Natural killer cell treated with Interleukin-12 subunit alpha and Interleukin-12 subunit beta and Interleukin-15 and Interleukin-18, amount 100 ng/mL, for 72 hours (primary cell): ENCODE results near the gene PEF1. TPM values are rescaled to one million over a fixed set of nuclear protein-coding genes. Genes with fewer than 3 reads are reported as not detected.
A peak's percentile ranks its signal among the peaks of the same experiment; 100 is the strongest.

ENCODE experiments used
- ATAC-seq, 2 donors: fragments of 150-1000 bp; cut with Tn5 transposase in 1 of 2; sonication (Bioruptor Pico), chemical (Tn5 transposase) in 1 of 2; 2 replicates each; pipeline ENCODE4 v1.10.0; 2021
- DNase-seq: peaks from one replicate; pipeline ENCODE4 v3.0.0; 2022; ENCODE audit warnings: low spot score
- H3K27ac Mint-ChIP-seq, 2 donors: 1 replicate in 1 of 2; 2 replicates in 1 of 2; pipeline ENCODE4 v1.8.0; 2022; ENCODE audit warnings: mixed read lengths in 2 of 2, mild to moderate bottlenecking in 1 of 2, moderate library complexity in 1 of 2
- H3K27me3 Mint-ChIP-seq, 2 donors: 1 replicate in 1 of 2; 2 replicates in 1 of 2; pipeline ENCODE4 v1.8.0; 2022; ENCODE audit warnings: mixed read lengths in 2 of 2
- H3K36me3 Mint-ChIP-seq: one replicate; pipeline ENCODE4 v1.8.0; 2022; ENCODE audit warnings: mixed read lengths
- H3K4me1 Mint-ChIP-seq, 2 donors: 1 replicate in 1 of 2; 2 replicates in 1 of 2; pipeline ENCODE4 v1.8.0; 2022; ENCODE audit warnings: low read depth in 2 of 2, mixed read lengths in 2 of 2, mild to moderate bottlenecking in 1 of 2
- H3K4me3 Mint-ChIP-seq: one replicate; pipeline ENCODE4 v1.8.0; 2022; ENCODE audit warnings: mixed read lengths
- H3K9me3 Mint-ChIP-seq: 2 replicates; pipeline ENCODE4 v1.8.0; 2022; ENCODE audit warnings: mixed read lengths
- total RNA-seq, 2 donors: library from RNA; stranded (reverse); gene quantifications; one replicate each; pipeline ENCODE4 v1.2.3, GENCODE V29; 2022

Gene PEF1
- total RNA-seq, 2 donors from 2014 or later = 45.5 to 55.9 TPM

DNA sequence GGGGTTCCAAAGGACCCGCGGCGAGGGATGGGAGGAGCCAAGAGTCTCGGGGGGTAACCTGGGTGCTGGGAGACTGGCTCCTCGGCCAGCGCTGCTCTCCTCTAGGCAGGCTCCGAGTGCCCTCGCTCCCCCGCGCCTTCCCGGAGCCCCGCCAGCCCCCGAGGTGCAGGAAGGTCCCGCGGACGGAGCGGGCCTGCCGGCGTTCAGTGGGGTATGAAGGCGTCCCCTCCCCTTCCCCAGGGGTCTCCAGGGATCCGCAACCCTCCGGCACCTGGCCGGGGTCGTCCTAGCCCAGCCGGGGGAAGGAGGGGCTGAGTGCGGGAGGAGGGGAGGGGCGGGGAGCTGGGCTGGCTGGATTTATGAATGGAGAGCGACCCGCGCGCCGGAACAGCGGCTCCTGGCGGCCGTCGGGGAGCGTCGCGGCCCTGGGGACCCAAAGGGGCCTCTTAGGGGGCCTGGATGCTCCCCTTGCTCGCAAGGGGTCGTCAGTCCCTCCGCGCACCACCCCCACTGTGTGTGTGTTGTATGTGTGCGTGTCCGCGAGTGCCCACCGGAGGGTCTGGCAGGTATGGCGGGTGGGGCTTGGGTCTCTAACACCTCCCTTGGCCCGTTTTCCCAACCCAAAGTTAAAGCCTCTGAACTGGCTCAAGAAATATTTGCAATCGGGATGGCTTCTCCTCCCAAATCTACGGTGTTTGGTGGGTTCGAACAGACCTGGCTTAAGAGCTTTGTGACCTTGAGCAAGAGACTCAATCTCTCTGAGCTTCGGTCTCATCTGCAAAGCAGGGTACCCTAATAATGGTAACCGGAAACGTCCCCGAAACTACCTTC is 26.5 kb downstream of the PEF1 start:
- H3K4me3 Mint-ChIP-seq = no peak overlapping the region
- DNase-seq (no peak), ATAC-seq (peak; percentile 52 to 63)
- H3K27me3 Mint-ChIP-seq = peaks cover 19 to 23% of the 10 kb centered on the region in 2 donors
- H3K36me3 Mint-ChIP-seq = no peaks in the 10 kb centered on the region
- H3K27ac Mint-ChIP-seq = no peak overlapping the region
- no peaks in the 10 kb centered on the region for H3K9me3 Mint-ChIP-seq
- H3K4me1 Mint-ChIP-seq = peaks cover 12 to 13% of the 10 kb centered on the region in 2 donors

DNA sequence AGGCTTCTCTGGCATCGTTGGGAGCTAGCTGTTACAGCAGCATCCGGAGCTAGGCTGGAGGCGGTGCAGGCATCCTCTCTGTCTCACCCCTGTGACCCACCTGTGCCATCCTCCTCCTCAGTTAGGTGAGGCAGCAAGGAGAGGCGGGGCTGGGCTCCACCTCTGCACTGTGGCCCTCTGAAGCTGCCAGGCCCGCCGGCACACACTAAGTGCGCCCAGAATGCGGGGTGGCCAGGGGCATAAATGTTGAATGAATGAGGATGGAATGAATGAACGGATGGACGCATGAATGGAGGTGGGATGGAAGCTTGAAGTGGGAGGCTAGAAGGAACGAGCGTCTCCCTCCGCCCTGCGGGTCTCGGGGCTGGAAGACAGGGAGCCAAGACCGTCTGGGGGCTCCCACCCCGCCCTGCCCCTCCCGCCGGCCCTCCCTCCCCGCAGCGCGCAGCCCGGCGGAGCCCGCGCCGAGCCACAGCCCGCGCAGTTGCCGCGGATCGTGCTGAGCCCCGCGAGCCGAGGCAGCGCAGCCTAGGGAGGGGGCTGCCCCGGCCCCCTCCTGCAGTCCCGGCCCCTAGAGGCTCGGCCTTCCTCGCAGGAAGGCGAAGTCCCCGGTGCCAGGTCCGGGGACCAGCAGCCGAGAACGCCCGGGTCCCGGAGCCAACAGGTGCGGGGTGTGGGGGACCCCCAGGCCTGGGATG is 27.3 kb downstream of the PEF1 start, which contains the start of gene HCRTR1:
HCRTR1 (plus strand) TSS at position 472 of the 698 bp plus-strand sequence. CDS start 1,504 bp downstream, outside the sequence.
- Mint-ChIP-seq H3K9me3 (no peaks in the 10 kb centered on the region), H3K36me3 (no peaks in the 10 kb centered on the region), H3K4me1 (peaks cover 12 to 13% of the 10 kb centered on the region in 2 donors), H3K4me3 (peak within 1 kb of the TSS; percentile 71), H3K27ac (no peak within 1 kb of the TSS), H3K27me3 (peaks cover 19 to 23% of the 10 kb centered on the region in 2 donors)
- DNase-seq (no peak), ATAC-seq (no peak)

DNA sequence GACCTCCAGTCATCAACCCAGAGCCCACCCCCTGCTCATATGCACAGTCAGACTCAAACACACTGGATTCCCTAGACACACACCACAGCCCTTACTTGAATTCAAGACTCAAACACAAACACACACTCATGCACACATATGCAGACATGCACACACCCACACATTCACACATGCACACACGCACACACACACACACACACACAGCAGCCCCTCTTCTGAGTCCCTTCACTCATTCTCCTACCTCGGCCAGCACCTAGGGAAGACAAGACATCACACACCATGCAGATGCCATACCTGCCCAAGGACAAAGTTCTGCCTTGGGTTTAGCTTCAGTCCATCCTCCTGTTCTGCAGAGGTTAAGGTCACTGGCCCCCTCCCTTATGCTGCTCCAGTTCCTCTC is 28.7 kb downstream of the PEF1 start:
- ATAC-seq (no peak), DNase-seq (no peak)
- Mint-ChIP-seq H3K36me3 (no peaks in the 10 kb centered on the region), H3K9me3 (no peaks in the 10 kb centered on the region), H3K27ac (no peak overlapping the region), H3K27me3 (peaks cover 19 to 30% of the 10 kb centered on the region in 2 donors), H3K4me1 (peaks cover 9 to 12% of the 10 kb centered on the region in 2 donors), H3K4me3 (no peak overlapping the region)

DNA sequence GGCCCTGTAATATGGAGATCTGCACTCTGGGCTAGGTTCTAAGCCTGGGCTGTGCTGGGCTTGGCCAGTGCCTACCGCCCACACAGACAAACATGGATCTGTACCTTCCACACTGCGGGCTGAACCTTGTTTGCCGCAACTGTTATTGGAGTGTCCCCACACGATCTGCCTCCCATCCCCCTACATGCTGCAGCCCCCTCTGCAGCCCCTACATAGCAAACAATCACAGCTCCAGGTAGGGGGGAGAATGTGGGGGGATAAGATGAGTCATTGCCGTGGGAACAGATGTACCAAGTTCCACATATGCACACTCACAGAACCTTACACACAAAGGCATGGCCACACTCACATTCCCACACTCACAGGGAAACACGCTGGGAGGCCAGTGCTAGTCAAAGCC is 29.3 kb downstream of the PEF1 start:
- H3K4me1 Mint-ChIP-seq = peaks cover 9 to 12% of the 10 kb centered on the region in 2 donors

DNA sequence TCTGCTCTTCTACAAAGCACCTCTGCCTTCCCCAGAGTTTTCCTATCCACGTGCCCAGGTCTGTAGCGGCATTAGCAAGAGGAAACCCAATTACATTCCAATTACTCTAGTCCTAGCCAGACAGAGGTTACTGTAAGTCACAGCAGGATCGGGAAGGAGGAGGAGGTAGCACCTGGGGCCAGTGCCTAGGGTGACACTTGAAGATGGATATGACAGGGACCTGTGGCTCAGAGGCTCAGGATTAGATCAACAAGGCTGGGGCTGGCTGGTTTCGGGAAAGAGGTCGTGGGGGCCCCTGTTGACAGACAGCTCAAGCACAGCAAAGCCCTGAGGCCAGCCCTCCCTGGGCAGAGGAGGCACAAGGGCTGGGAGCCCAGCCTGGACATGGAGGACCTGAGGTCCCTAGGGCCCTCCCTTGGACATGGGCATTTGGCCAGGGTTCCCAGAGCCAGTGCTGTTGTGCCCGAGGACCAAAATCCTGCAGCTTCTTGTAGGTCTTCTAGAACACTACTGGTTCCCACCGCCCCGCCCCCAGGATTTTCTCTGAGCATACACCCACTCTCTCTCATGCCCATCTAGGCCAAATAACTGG is 30.2 kb downstream of the PEF1 start:
- no peaks in the 10 kb centered on the region for H3K9me3 Mint-ChIP-seq
- ATAC-seq = no peak
- H3K27ac Mint-ChIP-seq = no peak overlapping the region
- no peaks in the 10 kb centered on the region for H3K36me3 Mint-ChIP-seq
- DNase-seq = no peak
- peaks cover 9 to 12% of the 10 kb centered on the region in 2 donors for H3K4me1 Mint-ChIP-seq
- peaks cover 19 to 33% of the 10 kb centered on the region in 2 donors for H3K27me3 Mint-ChIP-seq
- H3K4me3 Mint-ChIP-seq = no peak overlapping the region

More for the DNA sequence above, 29.3 kb downstream of the PEF1 start:
- Mint-ChIP-seq H3K36me3 (no peaks in the 10 kb centered on the region), H3K27me3 (peaks cover 19 to 30% of the 10 kb centered on the region in 2 donors), H3K4me3 (no peak overlapping the region), H3K27ac (no peak overlapping the region), H3K9me3 (no peaks in the 10 kb centered on the region)
- ATAC-seq (no peak), DNase-seq (no peak)

DNA sequence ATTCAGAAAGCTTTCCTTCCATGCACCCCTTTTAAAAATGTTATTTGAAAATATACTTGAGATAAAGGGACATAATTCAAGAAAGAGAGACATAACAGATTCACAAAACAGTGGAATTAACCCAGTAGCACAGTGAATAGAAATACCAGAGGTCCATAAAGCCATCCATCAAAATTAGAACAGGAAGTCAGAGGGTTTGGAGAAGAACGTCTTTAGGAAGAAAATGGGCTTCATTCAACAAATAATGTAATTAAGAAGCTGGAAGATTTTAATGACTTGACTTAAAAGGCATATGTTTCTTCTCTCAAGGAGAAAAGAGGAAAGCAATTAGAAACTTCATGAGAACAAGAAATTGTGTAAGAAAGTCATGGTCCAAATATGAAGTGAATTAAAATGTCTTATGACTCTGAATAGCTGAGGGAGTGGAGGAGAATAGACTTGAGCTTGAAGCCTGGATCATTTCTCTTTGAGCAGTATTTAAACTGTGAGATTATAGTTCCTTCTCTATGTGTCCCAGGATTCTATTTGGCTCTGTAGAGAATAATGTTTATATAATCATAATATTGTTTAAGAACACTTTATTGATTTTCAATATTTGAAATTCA is 35.1 kb downstream of the PEF1 start:
- Mint-ChIP-seq H3K36me3 (no peaks in the 10 kb centered on the region), H3K9me3 (no peaks in the 10 kb centered on the region), H3K27me3 (peaks cover 5 to 14% of the 10 kb centered on the region in 2 donors), H3K4me1 (peaks cover 9 to 15% of the 10 kb centered on the region in 2 donors), H3K4me3 (no peak overlapping the region), H3K27ac (no peak overlapping the region)
- DNase-seq = no peak
- no peak for ATAC-seq

DNA sequence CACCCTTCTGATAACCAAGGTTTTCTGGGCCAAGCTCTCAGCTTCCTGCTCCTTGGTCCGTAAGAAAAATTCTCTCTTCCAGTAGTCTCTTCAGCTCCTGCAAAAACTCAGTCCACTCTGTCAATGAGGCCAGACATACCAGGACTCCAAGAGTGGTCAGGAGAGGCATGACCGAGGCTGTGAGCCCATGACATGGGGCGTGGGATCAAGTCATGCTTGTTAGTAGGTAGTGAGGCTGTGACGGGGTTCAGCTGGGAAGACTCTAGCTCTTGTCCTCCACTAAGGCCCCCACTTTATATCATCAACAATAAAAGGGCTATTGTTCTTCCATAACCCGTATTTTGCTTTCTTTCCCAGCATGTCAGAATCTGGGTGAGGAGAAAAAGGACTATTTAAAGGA is 37.3 kb downstream of the PEF1 start:
- Mint-ChIP-seq H3K9me3 (no peaks in the 10 kb centered on the region), H3K27ac (no peak overlapping the region), H3K4me1 (peaks cover 9 to 15% of the 10 kb centered on the region in 2 donors), H3K36me3 (no peaks in the 10 kb centered on the region), H3K4me3 (no peak overlapping the region), H3K27me3 (peaks cover 8 to 14% of the 10 kb centered on the region in 2 donors)
- no peak for ATAC-seq
- DNase-seq = no peak

DNA sequence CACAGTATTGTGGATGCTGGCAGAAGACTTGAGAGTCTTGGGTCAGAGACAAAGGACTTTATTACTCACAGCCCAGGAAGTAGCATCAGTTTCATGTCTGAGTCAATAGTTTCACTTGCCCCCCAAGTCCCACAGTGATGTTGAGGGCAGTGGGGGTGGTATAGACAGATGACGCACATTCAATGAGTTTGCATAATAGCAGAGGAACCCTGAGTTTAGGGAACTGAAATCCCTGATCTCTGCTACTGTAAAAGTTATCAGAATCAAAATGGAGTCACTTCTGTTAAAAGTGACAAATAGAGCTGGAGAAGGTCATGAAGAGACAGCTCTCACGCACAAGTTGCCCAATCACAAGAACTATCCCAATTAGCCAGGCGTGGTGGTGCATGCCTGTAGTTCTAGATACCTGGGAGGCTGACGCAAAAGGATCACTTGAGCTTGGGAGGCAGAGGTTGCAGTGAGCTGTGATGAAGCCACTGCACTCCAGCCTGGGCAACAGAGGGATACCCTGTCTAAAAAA is 38.7 kb downstream of the PEF1 start:
- H3K36me3 Mint-ChIP-seq = no peaks in the 10 kb centered on the region
- peaks cover 7 to 8% of the 10 kb centered on the region in 2 donors for H3K27me3 Mint-ChIP-seq
- peak overlapping the region; percentile 62 for H3K4me3 Mint-ChIP-seq
- peak overlapping the region in 1 of 2 donors; percentile 68 for H3K27ac Mint-ChIP-seq
- no peaks in the 10 kb centered on the region for H3K9me3 Mint-ChIP-seq
- ATAC-seq (peak; percentile 93 to 100), DNase-seq (no peak)
- peaks cover 5 to 9% of the 10 kb centered on the region in 2 donors for H3K4me1 Mint-ChIP-seq

DNA sequence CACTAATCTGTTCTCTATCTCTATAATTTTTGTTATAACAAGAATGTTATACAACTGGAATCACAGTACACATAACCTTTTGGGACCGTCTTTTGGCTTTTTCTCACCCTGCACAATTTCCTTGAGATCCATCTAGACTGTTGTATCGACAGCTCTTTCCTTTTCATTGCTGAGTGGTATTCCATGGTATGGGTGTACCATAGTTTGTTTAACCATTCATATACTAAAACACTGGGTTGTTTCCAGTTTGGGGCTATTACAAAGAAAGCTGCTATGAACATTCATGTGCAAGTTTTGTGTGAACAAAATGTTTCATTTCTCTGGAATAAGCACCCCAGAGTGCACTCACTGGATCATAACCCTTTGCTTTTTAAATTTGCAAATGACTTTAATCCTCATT is 42.6 kb downstream of the PEF1 start:
- H3K36me3 Mint-ChIP-seq = no peaks in the 10 kb centered on the region
- H3K4me1 Mint-ChIP-seq = peaks cover 5 to 9% of the 10 kb centered on the region in 2 donors
- no peaks in the 10 kb centered on the region for H3K9me3 Mint-ChIP-seq
- H3K27me3 Mint-ChIP-seq = peaks cover 0 to 10% of the 10 kb centered on the region in 2 donors
- ATAC-seq = no peak
- no peak overlapping the region for H3K4me3 Mint-ChIP-seq
- DNase-seq = no peak
- H3K27ac Mint-ChIP-seq = no peak overlapping the region

DNA sequence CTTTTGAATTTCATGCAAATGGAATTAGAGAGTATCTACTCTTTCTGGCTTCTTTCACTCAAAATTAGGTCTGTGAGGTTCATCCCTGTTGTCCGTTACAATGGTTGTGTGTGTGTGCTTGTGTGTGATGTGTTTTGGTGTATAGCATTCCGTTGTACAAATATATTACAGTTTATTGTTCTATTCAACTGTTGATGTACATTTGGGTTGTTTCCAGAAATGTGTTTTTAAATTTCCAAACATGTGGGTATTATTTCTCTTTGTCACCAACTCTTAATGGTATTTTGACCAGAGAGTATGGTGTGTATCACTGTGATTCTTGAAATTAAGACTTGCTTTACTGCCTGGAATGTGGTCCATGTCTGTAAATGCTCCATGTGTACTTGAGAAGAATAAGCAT is 44.0 kb downstream of the PEF1 start:
- ATAC-seq (no peak), DNase-seq (no peak)
- Mint-ChIP-seq H3K27me3 (peaks cover 5 to 18% of the 10 kb centered on the region in 2 donors), H3K4me3 (no peak overlapping the region), H3K36me3 (no peaks in the 10 kb centered on the region), H3K4me1 (no peaks in the 10 kb centered on the region), H3K27ac (no peak overlapping the region), H3K9me3 (no peaks in the 10 kb centered on the region)

DNA sequence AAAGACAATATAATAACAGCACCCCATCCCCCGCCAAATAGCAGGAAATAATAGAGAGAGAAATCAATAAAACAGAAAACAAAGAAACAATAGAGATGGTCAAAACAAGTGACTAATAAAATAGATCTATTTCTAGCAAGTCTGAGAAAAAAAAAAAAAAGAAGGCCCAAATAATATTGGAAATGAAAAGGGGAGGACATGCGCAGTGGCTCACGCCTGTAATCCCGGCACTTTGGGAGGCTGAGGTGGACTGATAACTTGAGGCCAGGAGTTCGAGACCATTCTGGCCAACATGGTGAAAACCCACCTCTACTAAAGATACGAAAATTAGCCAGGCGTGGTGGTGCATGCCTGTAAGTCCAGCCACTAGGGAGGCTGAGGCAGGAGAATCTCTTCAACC is 45.7 kb downstream of the PEF1 start:
- Mint-ChIP-seq H3K4me1 (no peaks in the 10 kb centered on the region), H3K4me3 (no peak overlapping the region), H3K27me3 (peaks cover 8 to 15% of the 10 kb centered on the region in 2 donors), H3K36me3 (no peaks in the 10 kb centered on the region), H3K9me3 (no peaks in the 10 kb centered on the region), H3K27ac (no peak overlapping the region)
- DNase-seq (no peak), ATAC-seq (no peak)

DNA sequence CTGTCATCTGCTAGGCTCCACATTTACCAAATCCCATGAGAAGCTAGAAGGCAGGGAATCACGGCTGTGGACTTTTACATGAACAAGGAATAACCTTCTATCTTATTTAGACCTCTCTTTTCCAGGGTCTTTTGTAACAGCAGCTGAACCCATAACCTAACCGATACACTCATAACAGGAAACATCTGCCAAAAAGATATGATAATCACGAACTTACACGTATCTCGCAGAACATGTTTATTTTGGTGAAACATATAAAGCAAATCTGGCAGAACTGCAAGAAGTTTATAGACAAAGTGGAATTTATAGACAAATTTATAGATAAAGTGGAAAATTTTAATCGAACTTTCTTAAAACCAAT is 48.0 kb downstream of the PEF1 start:
- peaks cover 0 to 2% of the 10 kb centered on the region in 2 donors for H3K4me1 Mint-ChIP-seq
- no peak overlapping the region for H3K27ac Mint-ChIP-seq
- H3K27me3 Mint-ChIP-seq = peaks cover 17 to 21% of the 10 kb centered on the region in 2 donors
- no peaks in the 10 kb centered on the region for H3K36me3 Mint-ChIP-seq
- DNase-seq = no peak
- no peaks in the 10 kb centered on the region for H3K9me3 Mint-ChIP-seq
- no peak for ATAC-seq
- no peak overlapping the region for H3K4me3 Mint-ChIP-seq
